ENCODE results near the gene NHSL2. TPM values are rescaled to one million over a fixed set of nuclear protein-coding genes. Genes with fewer than 3 reads are reported as not detected.

The NHSL2 gene
- total and polyA plus RNA-seq, 2 experiments from 2014 or later = 4.7 to 9.5 TPM

GRCh38 chrX:72042852-72043248, 132.2 kb downstream of the NHSL2 start:
- Histone ChIP-seq H3K79me2 (replicated peaks; ENCODE audit: insufficient read depth) (no peaks in the 10 kb centered on the region), H3K36me3 (ENCODE audit: insufficient read depth) (no peaks in the 10 kb centered on the region), H3F3A (replicated peaks; ENCODE audit: low read depth) (no peaks in the 10 kb centered on the region), H3K4me3 (no peak overlapping the region), H3K9me2 (ENCODE audit: insufficient read depth) (no peaks in the 10 kb centered on the region), H3K27ac (ENCODE audit: low read depth) (no peak overlapping the region), H4K20me1 (replicated peaks; ENCODE audit: insufficient read depth) (no peaks in the 10 kb centered on the region), H3K4me1 (ENCODE audit: insufficient read depth) (peaks cover 5% of the 10 kb centered on the region; the same call in 1 of the 2 replicates), H3K4me2 (no peak overlapping the region), H2AFZ (no peak overlapping the region), H3K27me3 (ENCODE audit: insufficient read depth) (no peaks in the 10 kb centered on the region)
- Mint-ChIP-seq H3K9me3 (no peaks in the 10 kb centered on the region), H3K36me3 (ENCODE audit: low read depth) (0 out of 3 replicates have a peak, but pooled peaks cover 2% of the 10 kb centered on the region), H3K4me1 (peaks cover 23% of the 10 kb centered on the region), H3K4me3 (no peak overlapping the region), H3K27ac (no peak overlapping the region), H3K27me3 (ENCODE audit: insufficient read depth, low read depth, poor library complexity) (peaks cover 3% of the 10 kb centered on the region)
- TF ChIP-seq STAT1 (IDR thresholded peaks at IDR 0.05; ENCODE audit: unreplicated experiment) (no peak), POLR2AphosphoS5 (IDR thresholded peaks at IDR 0.05; ENCODE audit: low read depth) (no peak), ZNF331 (CRISPR knock-in tag; IDR thresholded peaks at IDR 0.05; ENCODE audit: low read depth) (no peak), EZH2phosphoT487 (IDR thresholded peaks at IDR 0.05; ENCODE audit: unreplicated experiment) (no peak), CREB1 (CRISPR knock-in tag; IDR thresholded peaks at IDR 0.05; ENCODE audit: low read depth) (no peak)
- DNase-seq (ENCODE audit: low spot score) = no peak
- ATAC-seq = no peak

DNA sequence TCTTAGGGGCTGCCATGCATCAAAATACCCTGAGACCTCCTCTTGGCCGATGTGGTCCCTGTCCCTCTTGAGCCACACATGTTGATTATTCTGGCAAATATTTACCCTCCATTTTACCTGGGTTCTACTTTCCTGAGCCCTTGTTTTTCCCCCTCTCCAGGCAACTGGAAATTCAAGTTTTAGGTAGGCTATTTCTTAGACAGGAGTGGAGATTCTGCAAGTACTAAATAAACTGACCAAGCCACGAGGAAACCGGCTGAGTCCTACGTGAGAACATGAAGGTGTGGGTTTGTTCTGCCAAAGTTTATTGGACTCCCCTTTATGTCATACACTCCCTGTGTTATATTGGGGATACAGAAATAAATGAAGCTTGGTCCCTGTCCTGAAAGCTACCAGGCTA, 133.0 kb downstream of the NHSL2 start:
- no peak overlapping the region for H3K4me3 Mint-ChIP-seq
- H3K36me3 Mint-ChIP-seq (ENCODE audit: low read depth) = 0 out of 3 replicates have a peak, but pooled peaks cover 2% of the 10 kb centered on the region
- peaks cover 23% of the 10 kb centered on the region for H3K4me1 Mint-ChIP-seq
- H3K27me3 Mint-ChIP-seq (ENCODE audit: insufficient read depth, low read depth, poor library complexity) = peaks cover 3% of the 10 kb centered on the region
- no peaks in the 10 kb centered on the region for H3K36me3 ChIP-seq (ENCODE audit: insufficient read depth)
- H4K20me1 ChIP-seq (replicated peaks; ENCODE audit: insufficient read depth) = no peaks in the 10 kb centered on the region
- H3K9me2 ChIP-seq (ENCODE audit: insufficient read depth) = no peaks in the 10 kb centered on the region
- no peaks in the 10 kb centered on the region for H3K27me3 ChIP-seq (ENCODE audit: insufficient read depth)
- no peaks in the 10 kb centered on the region for H3F3A ChIP-seq (replicated peaks; ENCODE audit: low read depth)
- H3K27ac Mint-ChIP-seq = no peak overlapping the region
- H3K27ac ChIP-seq (ENCODE audit: low read depth) = no peak overlapping the region
- no peaks in the 10 kb centered on the region for H3K79me2 ChIP-seq (replicated peaks; ENCODE audit: insufficient read depth)
- no peak overlapping the region for H2AFZ ChIP-seq
- H3K4me1 ChIP-seq (ENCODE audit: insufficient read depth) = peaks cover 5% of the 10 kb centered on the region; the same call in 1 of the 2 replicates
- no peak for ATAC-seq
- H3K9me3 Mint-ChIP-seq = no peaks in the 10 kb centered on the region
- no peak for DNase-seq (ENCODE audit: low spot score)
- H3K4me2 ChIP-seq = no peak overlapping the region
- no peak overlapping the region for H3K4me3 ChIP-seq
- TF ChIP-seq JUNB (IDR thresholded peaks at IDR 0.05; ENCODE audit: unreplicated experiment) (no peak), ETS1 (IDR thresholded peaks at IDR 0.05) (no peak), EZH2 (IDR thresholded peaks at IDR 0.05; ENCODE audit: low read depth, unreplicated experiment) (no peak), REST (IDR thresholded peaks at IDR 0.05; ENCODE audit: unreplicated experiment) (no peak), CREB1 (CRISPR knock-in tag; IDR thresholded peaks at IDR 0.05; ENCODE audit: low read depth) (no peak), ZNF462 (CRISPR knock-in tag; IDR thresholded peaks at IDR 0.05) (no peak), ZNF331 (CRISPR knock-in tag; IDR thresholded peaks at IDR 0.05; ENCODE audit: low read depth) (no peak), POLR2AphosphoS5 (IDR thresholded peaks at IDR 0.05; ENCODE audit: low read depth) (no peak), STAT1 (IDR thresholded peaks at IDR 0.05; ENCODE audit: unreplicated experiment) (no peak), NANOG (IDR thresholded peaks at IDR 0.05; ENCODE audit: borderline replicate concordance) (no peak)

Measured in GM23338 (cell line).